HG02571 (cell line): ENCODE results near the gene ATXN2.
"Not testable (repeated sequence)": the region's sequence is repeated elsewhere in the genome, so short reads cannot be mapped to it uniquely, and the experiment has no call there.

Source experiments
- ATAC-seq: cut with Tn5 transposase; IDR thresholded peaks from one replicate; pipeline ENCODE4 v1.9.1; 2021; ENCODE audit warnings: mild to moderate bottlenecking, moderate library complexity; ENCODE audit not compliant: unreplicated experiment

ATXN2 gene

GRCh38 chr12:111406474-111407376 lies 192.4 kb downstream of the ATXN2 start:
- no peak for ATAC-seq

GRCh38 chr12:111405859-111406473 lies 193.1 kb downstream of the ATXN2 start, which contains the start of gene SH2B3:
TSS of gene SH2B3 (plus strand) at chr12:111405923. CDS start at chr12:111418146, 12,223 bp downstream.
- ATAC-seq: peak; percentile 2

GRCh38 chr12:111405149-111405858 lies 193.8 kb downstream of the ATXN2 start:
- ATAC-seq: peak; percentile 50

GRCh38 chr12:111404362-111405148 lies 194.6 kb downstream of the ATXN2 start:
- peak; percentile 3 for ATAC-seq

- ATAC-seq: not testable (repeated sequence)
These were observed 196.7 kb downstream of the ATXN2 start for GRCh38 chr12:111402490-111402824.
